ENCODE results near the gene COMT.
"Not testable (repeated sequence)": the region's sequence is repeated elsewhere in the genome, so short reads cannot be mapped to it uniquely, and the experiment has no call there.

Gene COMT

GRCh38 chr22:19941365-19942082 lies at the start of gene COMT, which contains the start of gene TXNRD2:
COMT (plus strand) TSS chr22:19941772; CDS start chr22:19962527, 20,755 bp downstream.
TXNRD2 (minus strand) TSS chr22:19941818; CDS start chr22:19941803, 15 bp downstream.
- DNase-seq, result peak; percentile 73

DNA sequence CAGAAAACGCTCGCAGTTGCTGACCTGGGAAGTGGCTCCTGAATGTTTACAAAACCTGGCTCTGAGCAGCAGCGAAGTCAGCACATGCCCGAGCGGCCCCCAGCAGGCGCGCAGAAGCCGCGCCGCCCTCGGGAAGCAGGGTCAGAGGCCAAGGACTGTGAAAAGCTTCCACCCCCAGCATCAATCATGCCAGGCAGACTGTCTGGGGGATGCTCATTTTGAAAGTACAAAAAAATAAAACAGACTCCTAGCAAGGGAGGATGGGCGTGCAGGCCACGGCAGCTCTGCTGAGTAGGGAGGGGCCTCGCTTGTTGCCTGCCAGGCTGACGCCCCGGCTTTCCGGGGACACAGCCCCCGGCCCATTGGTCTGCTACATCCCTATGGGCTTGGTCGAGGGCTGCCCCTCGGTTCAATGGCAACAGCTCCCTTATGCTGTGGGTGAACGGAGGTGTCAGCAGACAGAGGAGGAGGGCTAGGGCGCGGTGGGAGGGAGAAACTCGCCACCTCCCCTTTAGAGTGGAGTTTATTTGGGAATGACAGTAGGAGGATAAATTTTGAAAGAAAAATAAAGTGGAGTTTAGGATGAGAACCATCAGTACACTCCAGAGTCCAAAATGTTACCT lies 49.2 kb upstream of the COMT start:
- DNase-seq, result peak; percentile 66

- no peak for DNase-seq
These were observed 48.6 kb upstream of the COMT start for GRCh38 chr22:19892925-19893324.

GRCh38 chr22:19893363-19893762 lies 48.2 kb upstream of the COMT start:
- no peak for DNase-seq

DNA sequence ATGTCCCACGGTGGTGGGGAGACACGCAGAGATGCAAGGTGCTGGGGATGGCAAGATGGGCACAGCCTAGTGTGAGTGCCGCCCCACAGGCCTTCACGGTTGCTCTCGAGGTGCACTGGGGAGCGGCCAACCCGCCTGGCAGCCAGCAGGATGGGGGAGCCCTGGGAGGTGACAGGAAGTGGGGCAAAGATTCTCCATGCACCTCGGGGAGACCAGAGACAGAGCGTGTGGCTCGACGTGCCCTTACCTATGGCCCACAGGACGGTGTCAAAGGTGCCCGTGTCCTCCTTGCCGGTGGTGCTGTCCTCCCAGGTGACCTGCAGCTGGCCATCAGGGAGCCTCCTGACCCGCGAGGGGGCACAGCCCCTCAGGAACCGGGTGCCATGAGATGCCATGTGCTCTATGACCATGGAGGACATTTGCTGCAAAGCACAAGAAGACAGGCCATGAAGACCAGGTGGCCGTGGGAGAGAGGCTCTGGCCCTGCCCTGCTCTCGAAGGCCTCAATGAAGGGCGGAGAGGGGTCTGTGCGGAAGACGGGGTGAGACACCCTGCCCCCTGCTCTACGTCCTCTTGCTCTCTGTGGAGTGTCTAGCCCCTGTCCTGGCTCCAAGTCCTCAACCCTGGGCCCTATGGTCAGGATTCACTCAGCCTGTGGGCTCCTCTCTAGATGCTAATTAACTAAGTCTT lies 46.3 kb upstream of the COMT start:
- no peak for DNase-seq

DNA sequence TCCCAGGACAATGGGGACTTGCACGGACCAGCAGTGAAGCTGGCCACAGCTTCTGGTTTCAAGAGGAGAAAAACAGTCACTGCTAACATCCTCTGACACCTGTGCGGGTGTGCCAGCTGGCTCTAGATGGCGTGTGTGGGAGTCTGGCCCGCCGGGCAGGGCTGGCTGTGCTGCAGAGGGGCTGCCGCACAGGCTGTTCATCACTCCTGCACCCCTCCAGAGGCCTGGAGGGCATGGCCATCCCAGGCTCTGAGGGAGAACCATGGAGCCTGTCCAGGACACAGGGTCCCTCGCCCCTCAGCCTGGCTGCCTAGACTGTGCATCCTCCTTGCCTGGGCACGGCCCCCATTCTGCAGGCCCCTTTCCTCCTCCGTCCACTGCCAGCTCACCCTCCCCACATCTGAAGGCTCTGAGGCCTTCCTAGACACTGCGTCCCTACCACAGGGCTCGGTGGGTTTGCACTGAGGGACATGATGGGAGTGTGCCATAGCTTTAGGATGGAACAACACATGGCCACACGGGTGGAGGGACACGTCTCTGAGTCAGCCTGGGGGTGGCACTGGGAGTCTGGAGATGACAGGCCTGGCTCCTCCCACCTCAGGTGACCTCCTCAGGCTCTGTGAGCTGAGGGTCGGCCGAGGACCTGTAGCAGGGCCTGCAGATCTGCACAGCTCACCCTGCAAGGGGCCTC lies 44.8 kb upstream of the COMT start:
- DNase-seq, result no peak

- no peak for DNase-seq
These were observed 43.8 kb upstream of the COMT start for GRCh38 chr22:19897726-19898125.

- no peak for DNase-seq
These were observed 43.4 kb upstream of the COMT start for GRCh38 chr22:19898145-19898544.

DNA sequence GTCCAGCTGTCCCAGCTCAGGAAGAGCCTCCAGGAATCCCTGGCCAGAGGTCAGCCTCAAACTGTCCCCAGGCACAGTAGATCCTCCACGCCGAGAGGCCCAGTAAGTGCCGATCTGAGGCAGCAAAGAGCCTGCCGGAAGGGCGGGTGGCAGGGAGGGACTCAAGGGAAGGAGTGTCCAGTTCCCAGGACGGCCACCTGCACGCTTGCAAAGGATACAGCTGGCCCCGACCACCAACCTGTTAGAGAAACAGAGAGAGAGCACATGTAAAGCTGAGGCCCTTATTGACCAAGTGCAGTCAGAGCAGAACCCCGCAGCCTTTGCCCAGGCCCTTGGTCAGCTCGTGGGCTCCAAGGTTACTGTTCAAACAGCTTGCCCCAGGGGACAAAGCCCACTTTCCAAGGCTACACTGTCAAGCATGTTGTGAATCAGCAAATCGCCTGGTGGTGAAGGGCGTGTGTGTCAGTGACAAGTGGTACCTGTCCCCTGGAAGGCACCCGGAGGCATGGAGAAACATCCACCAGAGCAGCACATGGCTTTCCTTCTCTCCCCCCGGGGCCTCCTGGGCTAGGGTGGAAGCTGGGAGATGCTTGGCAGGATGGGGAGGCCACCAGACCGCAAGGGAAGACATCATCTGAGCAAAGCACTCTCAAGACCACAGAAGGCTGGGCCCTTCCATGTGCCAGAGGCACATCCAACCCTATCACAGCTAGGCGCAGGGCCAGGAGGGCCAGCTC lies 42.6 kb upstream of the COMT start:
- no peak for DNase-seq

- no peak for DNase-seq
These were observed 40.7 kb upstream of the COMT start for GRCh38 chr22:19900707-19901436.

GRCh38 chr22:19901577-19902244 lies 39.9 kb upstream of the COMT start:
- no peak for DNase-seq

GRCh38 chr22:19902245-19902715 lies 39.3 kb upstream of the COMT start:
- no peak for DNase-seq

DNA sequence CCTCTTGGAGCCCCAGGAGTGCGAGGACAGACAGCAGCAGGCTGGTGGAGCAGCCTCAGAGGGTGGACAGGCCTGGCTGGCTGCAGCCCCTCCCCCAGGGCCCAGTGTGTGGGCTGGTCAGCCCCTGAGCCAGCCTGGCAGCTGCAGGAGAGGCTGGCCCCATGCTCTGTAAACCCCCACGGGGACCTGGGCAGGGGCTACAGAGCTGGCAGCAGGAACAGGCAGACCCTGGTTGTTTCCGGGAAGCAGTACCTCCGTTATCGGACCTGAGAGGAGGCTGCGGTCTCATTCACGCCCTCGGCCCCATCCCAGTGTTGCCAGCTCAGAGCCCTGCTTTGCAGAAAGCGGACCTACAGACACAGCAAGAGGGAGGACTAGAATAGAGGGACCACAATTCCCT lies 38.5 kb upstream of the COMT start:
- DNase-seq, result no peak

- DNase-seq, result no peak
These were observed 38.1 kb upstream of the COMT start for GRCh38 chr22:19903513-19903912.

DNA sequence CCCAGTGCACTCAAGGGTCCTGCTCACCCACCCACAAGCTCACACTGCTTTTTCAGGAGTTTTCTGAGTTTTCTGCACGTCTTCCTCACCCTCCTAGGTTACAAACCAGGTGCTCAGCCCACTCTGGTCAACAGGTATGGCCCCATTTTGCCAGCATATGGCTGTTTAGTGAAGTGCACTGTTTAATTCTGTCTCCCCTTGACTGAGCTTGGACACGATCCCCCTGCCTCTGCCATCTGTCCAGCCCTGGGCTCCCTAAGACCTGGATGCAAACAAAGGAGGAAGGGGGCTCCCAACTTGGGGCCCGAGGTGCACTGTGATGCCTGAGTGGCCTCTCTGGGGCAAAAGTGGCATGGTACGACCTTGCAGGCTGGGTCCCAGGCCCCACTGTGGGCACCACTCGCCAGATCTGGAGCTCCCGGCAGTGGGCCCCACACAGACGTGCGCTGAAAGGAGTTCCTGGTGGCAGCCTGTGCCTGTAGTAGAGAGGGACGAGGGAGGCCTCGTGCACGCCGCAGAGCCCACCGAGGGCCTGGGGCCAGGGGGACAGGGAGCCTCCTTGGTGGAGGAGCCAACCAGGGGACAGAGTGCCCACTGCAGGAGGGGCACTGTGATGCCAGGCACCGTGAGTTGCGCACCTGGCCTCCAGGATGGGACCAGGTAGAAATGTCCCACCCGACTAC lies 37.3 kb upstream of the COMT start:
- no peak for DNase-seq

DNA sequence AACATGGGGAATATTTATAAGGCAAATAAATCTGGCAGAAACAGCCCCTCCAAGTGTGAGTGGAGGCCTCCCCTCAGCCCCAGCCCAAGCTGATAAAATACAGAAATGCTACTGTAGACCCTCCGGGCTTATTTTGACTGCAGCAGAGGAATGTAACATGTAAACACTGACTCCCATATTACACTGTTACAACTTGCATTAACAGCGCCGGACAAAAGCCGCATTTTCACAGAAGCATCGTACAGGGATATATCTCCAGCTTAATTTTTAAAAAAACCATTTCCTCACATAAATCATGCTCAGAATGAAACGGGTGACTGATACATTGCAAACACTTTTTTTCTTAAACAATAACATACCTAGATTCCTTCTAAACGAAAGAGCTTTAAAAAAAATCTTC lies 36.6 kb upstream of the COMT start:
- no peak for DNase-seq

DNA sequence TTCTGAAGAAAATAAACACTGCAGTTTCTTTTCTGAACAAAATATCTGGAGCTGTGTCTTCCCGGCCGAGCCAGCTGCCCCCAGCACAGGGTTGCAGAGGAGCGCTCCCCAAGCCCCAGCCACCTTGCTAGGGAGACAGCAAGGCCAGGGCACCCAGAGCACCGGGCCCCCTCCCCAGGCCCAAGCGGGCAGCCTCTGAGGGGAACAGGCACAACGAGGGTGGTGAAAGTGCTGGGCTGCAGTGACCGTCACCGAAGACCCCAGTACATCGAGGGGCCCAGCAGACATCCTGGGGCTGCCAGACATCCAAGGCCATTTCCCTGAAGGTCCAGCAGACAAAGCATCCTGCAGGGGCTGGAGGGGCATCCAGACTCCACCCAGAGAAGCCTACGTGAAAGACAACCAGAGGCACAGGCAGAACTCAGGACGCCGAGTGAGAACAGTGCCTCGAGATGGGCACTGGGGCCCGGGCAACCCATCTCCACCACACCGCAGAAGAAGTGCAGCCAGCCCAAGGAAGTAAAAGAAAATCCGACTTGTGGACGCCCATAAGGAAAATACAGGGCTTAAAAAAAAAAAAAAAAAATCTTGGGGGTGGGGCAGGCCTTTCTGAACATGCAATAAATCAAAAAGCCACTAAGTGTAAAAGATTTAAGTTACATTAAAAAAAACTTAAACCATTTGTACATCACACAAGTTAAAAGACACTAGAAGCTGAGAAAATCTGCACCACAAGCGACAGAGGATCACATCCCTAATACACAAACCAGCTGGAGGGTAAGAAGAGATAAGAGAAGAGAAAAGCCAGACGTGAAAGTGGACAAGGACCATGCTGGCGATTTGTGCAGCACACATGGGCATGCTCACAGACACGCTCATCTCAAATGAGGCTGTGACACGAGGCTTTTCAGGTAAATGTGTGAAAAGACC lies 36.0 kb upstream of the COMT start:
- DNase-seq, result no peak

DNA sequence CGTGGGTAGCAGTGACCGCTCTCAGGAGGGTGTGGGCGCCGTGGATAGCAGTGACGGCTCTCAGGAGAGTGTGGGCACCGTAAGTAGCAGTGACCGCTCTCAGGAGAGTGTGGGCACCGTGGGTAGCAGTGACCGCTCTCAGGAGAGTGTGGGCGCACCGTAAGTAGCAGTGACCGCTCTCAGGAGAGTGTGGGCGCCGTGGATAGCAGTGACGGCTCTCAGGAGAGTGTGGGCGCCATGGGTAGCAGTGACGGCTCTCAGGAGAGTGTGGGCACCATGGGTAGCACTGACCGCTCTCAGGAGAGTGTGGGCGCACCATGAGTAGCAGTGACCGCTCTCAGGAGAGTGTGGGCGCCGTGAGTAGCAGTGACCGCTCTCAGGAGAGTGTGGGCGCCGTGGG lies 34.7 kb upstream of the COMT start:
- not testable (repeated sequence) for DNase-seq

DNA sequence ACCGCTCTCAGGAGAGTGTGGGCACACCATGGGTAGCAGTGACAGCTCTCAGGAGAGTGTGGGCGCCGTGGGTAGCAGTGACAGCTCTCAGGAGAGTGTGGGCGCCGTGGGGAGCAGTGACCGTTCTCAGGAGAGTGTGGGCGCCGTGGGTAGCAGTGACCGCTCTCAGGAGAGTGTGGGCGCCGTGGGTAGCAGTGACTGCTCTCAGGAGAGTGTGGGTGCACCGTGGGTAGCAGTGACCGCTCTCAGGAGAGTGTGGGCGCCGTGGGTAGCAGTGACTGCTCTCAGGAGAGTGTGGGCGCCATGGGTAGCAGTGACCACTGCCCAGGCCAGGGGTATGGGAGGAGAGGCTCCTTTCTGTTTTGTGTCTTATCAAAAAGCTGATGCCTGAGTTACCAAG lies 33.7 kb upstream of the COMT start:
- DNase-seq, result not testable (repeated sequence)
